B cell (primary cell): ENCODE results near the gene RABAC1. TPM values are rescaled to one million over a fixed set of nuclear protein-coding genes. Genes with fewer than 3 reads are reported as not detected.

Experiments used
- ATAC-seq: fragments of 200-7000 bp; cut with Tn5 transposase; one replicate; pipeline ENCODE4 v1.10.0; 2021; ENCODE audit warnings: low read depth, mild to moderate bottlenecking, moderate number of reproducible peaks, moderate library complexity
- CTCF ChIA-PET: fragments of 350-600 bp; sonication (Branson Sonifier 250); formaldehyde crosslinking; loops from one replicate; lab custom pipeline; 2021; ENCODE audit warnings: antibody characterized with exemption, inconsistent platforms; lab: Charles Lee
- POLR2A ChIA-PET: fragments of 350-600 bp; sonication (Branson Sonifier 250); formaldehyde crosslinking; loops from one replicate; lab custom pipeline; 2021; ENCODE audit warnings: antibody characterized with exemption; lab: Charles Lee
- DNase-seq: peaks from one replicate; pipeline ENCODE4 v3.0.0; 2013
- H2AFZ ChIP-seq: 2 replicates; pipeline ENCODE4 v1.6.1; 2012; ENCODE audit warnings: mild to moderate bottlenecking, low read depth, low read length; ENCODE audit not compliant: insufficient read depth, poor library complexity, severe bottlenecking
- H3K27ac ChIP-seq, 2 donors: 1 replicate in 1 of 2; 2 replicates in 1 of 2; pipeline ENCODE4 v1.5.1; 2012 to 2013; ENCODE audit warnings: low read length in 2 of 2, mild to moderate bottlenecking in 2 of 2, moderate library complexity in 1 of 2
- H3K27me3 ChIP-seq, 4 experiments: fragments of 200-600 bp in 1 of 4; sonication (generic) in 1 of 4; replicated peaks in 1 of 4; 1 replicate in 2 of 4; 2 replicates in 2 of 4; pipeline versions ENCODE4 v1.6.1 to v1.7.0; 2013 to 2016; ENCODE audit warnings: low read length in 3 of 4, mild to moderate bottlenecking in 2 of 4, mixed read lengths in 1 of 4, moderate library complexity in 1 of 4; ENCODE audit not compliant: insufficient read depth in 4 of 4, control insufficient read depth in 3 of 4; ENCODE audit errors: control extremely low read depth in 1 of 4
- H3K36me3 ChIP-seq, 2 experiments: replicated peaks in 1 of 2; 1 replicate in 1 of 2; 2 replicates in 1 of 2; pipeline versions ENCODE4 v1.6.1 to v1.7.1; 2013; ENCODE audit warnings: low read length in 1 of 2; ENCODE audit not compliant: insufficient read depth in 2 of 2, control insufficient read depth in 1 of 2; ENCODE audit errors: control extremely low read depth in 1 of 2, extremely low read depth in 1 of 2
- H3K4me1 ChIP-seq, 2 donors: fragments of 200-600 bp in 1 of 2; sonication (generic) in 1 of 2; 1 replicate in 1 of 2; 2 replicates in 1 of 2; pipeline versions ENCODE4 v1.5.1 to v1.6.1; 2013 to 2017; ENCODE audit warnings: low read length in 2 of 2; ENCODE audit not compliant: control insufficient read depth in 2 of 2, insufficient read depth in 2 of 2
- H3K4me2 ChIP-seq: replicated peaks from 2 replicates; pipeline ENCODE3; 2012; ENCODE audit warnings: mild to moderate bottlenecking, low read depth, low read length; ENCODE audit not compliant: poor library complexity, severe bottlenecking
- H3K4me3 ChIP-seq, 5 experiments: fragments of 200-600 bp in 1 of 5; sonication (generic) in 1 of 5; 1 replicate in 3 of 5; 2 replicates in 2 of 5; pipeline versions ENCODE4 v1.5.1 to v1.7.0; 2011 to 2016; ENCODE audit warnings: low read length in 4 of 5, mild to moderate bottlenecking in 4 of 5, low read depth in 2 of 5, control low read depth in 1 of 5, moderate library complexity in 1 of 5; ENCODE audit not compliant: insufficient read depth in 1 of 5; ENCODE audit errors: control extremely low read depth in 1 of 5, extremely low read depth in 1 of 5
- H3K79me2 ChIP-seq: fragments of 200-600 bp; sonication (generic); one replicate; pipeline ENCODE4 v1.6.0; 2016; ENCODE audit warnings: low read length; ENCODE audit not compliant: control insufficient read depth, insufficient read depth
- H3K9ac ChIP-seq: fragments of 200-600 bp; sonication (generic); 2 replicates; pipeline ENCODE4 v1.6.1; 2017; ENCODE audit warnings: mild to moderate bottlenecking, low read length, moderate library complexity
- H3K9me3 ChIP-seq, 3 donors: one replicate each; pipeline versions ENCODE4 v1.6.1 to v1.7.1; 2013; ENCODE audit warnings: low read length in 2 of 3; ENCODE audit not compliant: control insufficient read depth in 2 of 3, insufficient read depth in 1 of 3; ENCODE audit errors: control extremely low read depth in 1 of 3
- H4K20me1 ChIP-seq: 2 replicates; pipeline ENCODE4 v1.6.0; 2012; ENCODE audit warnings: mild to moderate bottlenecking, low read length; ENCODE audit not compliant: insufficient read depth, control insufficient read depth, poor library complexity, severe bottlenecking
- H3K27ac Mint-ChIP-seq: one replicate; pipeline ENCODE4 v1.8.0; 2021; ENCODE audit warnings: mixed read lengths
- H3K27me3 Mint-ChIP-seq: one replicate; pipeline ENCODE4 v1.8.0; 2021; ENCODE audit warnings: mixed read lengths
- H3K4me1 Mint-ChIP-seq: one replicate; pipeline ENCODE4 v1.8.0; 2021; ENCODE audit warnings: mixed read lengths
- H3K4me3 Mint-ChIP-seq: one replicate; pipeline ENCODE4 v1.8.0; 2021; ENCODE audit warnings: mixed read lengths
- H3K9me3 Mint-ChIP-seq: one replicate; pipeline ENCODE4 v1.8.0; 2022; ENCODE audit warnings: mixed read lengths; ENCODE audit not compliant: insufficient read depth
- CTCF ChIP-seq: fragments of 200-600 bp; IDR thresholded peaks from one replicate; pipeline ENCODE4 v1.8.0; 2022; ENCODE audit warnings: antibody characterized with exemption, mild to moderate bottlenecking
- EZH2 ChIP-seq: IDR thresholded peaks from 2 replicates; pipeline ENCODE4 v1.6.1; 2012; ENCODE audit warnings: borderline replicate concordance, low read depth, mild to moderate bottlenecking, moderate library complexity, low read length; ENCODE audit not compliant: insufficient read depth, poor library complexity, severe bottlenecking
- WGBS: methylation state at CpG from one replicate; pipeline ENCODE4 v1.1.5; 2013; ENCODE audit warnings: missing lambda C conversion rate; ENCODE audit not compliant: insufficient coverage; 5-methylcytosine and 5-hydroxymethylcytosine counted together
- intact Hi-C: fragments of 100-400 bp; cut with micrococcal nuclease; formaldehyde crosslinking; loops from one replicate; pipeline ENCODE4 v1.10.0; 2022
- polyA plus RNA-seq: library from polyadenylated mRNA; depleted of rRNA; stranded (reverse); fragments of >200 nt; gene quantifications from 2 replicates; pipeline ENCODE4 v1.2.3, GENCODE V29; 2012
- total RNA-seq, 2 donors: library from RNA; stranded (reverse); fragments of 120-200 nt in 1 of 2; gene quantifications; 1 replicate in 1 of 2; 2 replicates in 1 of 2; pipeline versions ENCODE4 v1.2.3 to v1.2.4, GENCODE V29; 2013 to 2022

The RABAC1 gene
- total and polyA plus RNA-seq, 2 donors (not counting 1 experiment from before 2014, with no cell fraction given), result 146 to 190 TPM

- Histone ChIP-seq H3K36me3 (no peaks in the 10 kb centered on the region), H4K20me1 (no peaks in the 10 kb centered on the region), H3K4me3 (no peak overlapping the region), H2AFZ (no peak overlapping the region), H3K4me1 (peaks cover 56 to 71% of the 10 kb centered on the region in 2 donors), H3K79me2 (peaks cover 11% of the 10 kb centered on the region), H3K4me2 (no peak overlapping the region), H3K27ac (no peak overlapping the region), H3K27me3 (peaks cover 0 to 22% (median 5%) of the 10 kb centered on the region in 4 experiments), H3K9me3 (no peaks in the 10 kb centered on the region), H3K9ac (no peak overlapping the region)
- DNase-seq (peak; percentile 57), ATAC-seq (no peak)
- intact Hi-C loops, result no loop called here
- peak overlapping the region; percentile 55 for H3K27ac Mint-ChIP-seq
- no peaks in the 10 kb centered on the region for H3K9me3 Mint-ChIP-seq
- 19% methylated on average over 9 of the region's 17 CpGs for WGBS
- H3K27me3 Mint-ChIP-seq, result peaks cover 5% of the 10 kb centered on the region
- peak overlapping the region; percentile 19 for H3K4me3 Mint-ChIP-seq
- H3K4me1 Mint-ChIP-seq, result peaks cover 50% of the 10 kb centered on the region
- ChIA-PET POLR2A (interaction anchor here (0.6 to 1.7 kb wide), 3 partner anchors 15 to 56 kb away, joined by 4 to 7 read pairs (median 5); no protein-coding TSS in a partner anchor), CTCF (interaction anchor here (1.3 to 5.4 kb wide), 8 partner anchors 13 to 138 kb away, joined by 4 to 54 read pairs (median 8); partner anchors contain the start of gene RPS19)
- peak; percentile 55 for TF ChIP-seq CTCF
- no peak for TF ChIP-seq EZH2
These were observed 28.1 kb downstream of the RABAC1 start for GRCh38 chr19:41930926-41931592.

GRCh38 chr19:41930322-41930722 lies 28.8 kb downstream of the RABAC1 start:
- peaks cover 56 to 66% of the 10 kb centered on the region in 2 donors for H3K4me1 ChIP-seq
- POLR2A ChIA-PET, result interaction anchor here (0.6 to 2.5 kb wide), 6 partner anchors 15 to 57 kb away, joined by 4 to 17 read pairs (median 5); partner anchors contain the start of gene CD79A
- H3K4me3 Mint-ChIP-seq, result peak overlapping the region; percentile 46

More at GRCh38 chr19:41930322-41930722, 28.8 kb downstream of the RABAC1 start:
- Histone ChIP-seq H3K27ac (no peak overlapping the region), H3K79me2 (peaks cover 11% of the 10 kb centered on the region), H3K36me3 (no peaks in the 10 kb centered on the region), H3K9ac (no peak overlapping the region), H3K9me3 (no peaks in the 10 kb centered on the region), H2AFZ (no peak overlapping the region), H4K20me1 (no peaks in the 10 kb centered on the region), H3K27me3 (peaks cover 0 to 26% (median 5%) of the 10 kb centered on the region in 4 experiments), H3K4me2 (peak overlapping the region; percentile 94), H3K4me3 (no peak overlapping the region)
- 10% methylated on average over 7 of the region's 7 CpGs for WGBS
- no peak for DNase-seq
- intact Hi-C loops, result no loop called here
- peaks cover 48% of the 10 kb centered on the region for H3K4me1 Mint-ChIP-seq
- no peak for TF ChIP-seq CTCF
- TF ChIP-seq EZH2, result no peak
- no peaks in the 10 kb centered on the region for H3K9me3 Mint-ChIP-seq
- CTCF ChIA-PET, result interaction anchor here (0.9 to 5.4 kb wide), 12 partner anchors 14 to 137 kb away, joined by 3 to 54 read pairs (median 6); partner anchors contain the start of gene RPS19
- H3K27ac Mint-ChIP-seq, result no peak overlapping the region
- no peak for ATAC-seq
- H3K27me3 Mint-ChIP-seq, result peaks cover 5% of the 10 kb centered on the region
